HepG2 (cell line): Measurements from ENCODE around the gene TUBA4B. TPM values are rescaled to one million over a fixed set of nuclear protein-coding genes. Genes with fewer than 3 reads are reported as not detected.

Experiments
- ATAD3A ChIP-seq: sonication (generic); formaldehyde crosslinking; IDR thresholded peaks from 2 replicates; pipeline ENCODE4 v1.4.0; 2020; ENCODE audit warnings: missing genetic modification reagents
- CBX1 ChIP-seq: IDR thresholded peaks from one replicate; pipeline ENCODE4 v1.6.1; 2016; ENCODE audit warnings: antibody characterized with exemption, low read depth
- KAT2B ChIP-seq: fragments of 150-350 bp; IDR thresholded peaks from 2 replicates; pipeline ENCODE4 v1.6.1; 2014; ENCODE audit warnings: low read depth, low read length, borderline replicate concordance
- KMT2A ChIP-seq: sonication (generic); formaldehyde crosslinking; IDR thresholded peaks from 2 replicates; pipeline ENCODE4 v1.4.0; 2020; ENCODE audit warnings: missing genetic modification reagents
- MBD4 ChIP-seq: IDR thresholded peaks from 2 replicates; pipeline ENCODE4 v1.6.1; 2012; ENCODE audit warnings: low read length, inconsistent platforms, borderline replicate concordance
- MEIS1 ChIP-seq: sonication (generic); formaldehyde crosslinking; IDR thresholded peaks from 2 replicates; pipeline ENCODE4 v1.9.0; 2021; ENCODE audit warnings: mild to moderate bottlenecking, missing genetic modification reagents, moderate library complexity, borderline replicate concordance
- MTF2 ChIP-seq: sonication (generic); formaldehyde crosslinking; IDR thresholded peaks from 2 replicates; pipeline ENCODE4 v1.5.0; 2020; ENCODE audit warnings: missing genetic modification reagents, borderline replicate concordance
- NR2F2 ChIP-seq: IDR thresholded peaks from 2 replicates; pipeline ENCODE4 v1.6.1; 2012; ENCODE audit warnings: low read depth, inconsistent platforms, borderline replicate concordance
- POGZ ChIP-seq: sonication (generic); formaldehyde crosslinking; IDR thresholded peaks from 2 replicates; pipeline ENCODE4 v1.4.0; 2020; ENCODE audit warnings: mild to moderate bottlenecking, missing genetic modification reagents
- RBM22 ChIP-seq: fragments of 200-400 bp; formaldehyde crosslinking; optimal IDR thresholded peaks from 2 replicates; pipeline ENCODE3; 2017; ENCODE audit warnings: mild to moderate bottlenecking, low read length, moderate library complexity
- ZC3H13 ChIP-seq: sonication (generic); formaldehyde crosslinking; IDR thresholded peaks from 2 replicates; pipeline ENCODE4 v1.8.1; 2023; ENCODE audit warnings: mild to moderate bottlenecking, missing genetic modification reagents, moderate library complexity
- ZFP36L1 ChIP-seq: sonication (generic); formaldehyde crosslinking; IDR thresholded peaks from 2 replicates; pipeline ENCODE4 v1.8.0; 2022; ENCODE audit warnings: mild to moderate bottlenecking, missing genetic modification reagents, moderate library complexity
- ZNF431 ChIP-seq: sonication (generic); formaldehyde crosslinking; IDR thresholded peaks from 2 replicates; pipeline ENCODE4 v1.9.0; 2022; ENCODE audit warnings: missing genetic modification reagents, low read depth, mild to moderate bottlenecking, borderline replicate concordance
- ZNF773 ChIP-seq: sonication (generic); formaldehyde crosslinking; IDR thresholded peaks from 2 replicates; pipeline ENCODE4 v1.4.0; 2020; ENCODE audit warnings: missing genetic modification reagents, borderline replicate concordance
- ZNF883 ChIP-seq: sonication (generic); formaldehyde crosslinking; IDR thresholded peaks from 2 replicates; pipeline ENCODE4 v1.5.1; 2020; ENCODE audit warnings: mild to moderate bottlenecking, missing genetic modification reagents; ENCODE audit errors: not compliant biosample characterization
- polyA plus RNA-seq, 8 experiments: library from polyadenylated mRNA; depleted of rRNA in 3 of 8; stranded (reverse) in 7 of 8; unstranded in 1 of 8; fragments of >200 nt; fragmentation: Illumina TruSeq in 4 of 8; extraction: Trizol in 4 of 8; gene quantifications; 2 replicates each; pipeline versions ENCODE4 v1.2.1 to v1.2.3, GENCODE V29; 2011 to 2016; ENCODE audit warnings: low read depth in 4 of 8, missing spikeins in 1 of 8, mixed read lengths in 1 of 8; ENCODE audit not compliant: insufficient read depth in 1 of 8
- total RNA-seq, 5 experiments: library from RNA; depleted of rRNA; stranded (reverse); fragments of >200 nt; fragmentation: Illumina TruSeq; extraction: Trizol; gene quantifications; 2 replicates each; pipeline ENCODE4 v1.2.3, GENCODE V29; 2016; ENCODE audit warnings: low read depth in 1 of 5
- TF ChIP-seq, protein P1 (sequence below): IDR thresholded peaks from 2 replicates; pipeline ENCODE4 v1.6.1; 2016; ENCODE audit warnings: low read depth, missing genetic modification reagents, missing compliant biosample characterization
- TF ChIP-seq, protein P2 (sequence below): sonication (generic); formaldehyde crosslinking; IDR thresholded peaks from 2 replicates; pipeline ENCODE4 v1.5.0; 2020; ENCODE audit warnings: mild to moderate bottlenecking, missing genetic modification reagents, borderline replicate concordance
- TF ChIP-seq, protein P3 (sequence below): sonication (generic); formaldehyde crosslinking; IDR thresholded peaks from 2 replicates; pipeline ENCODE4 v1.4.0; 2020; ENCODE audit warnings: missing genetic modification reagents, borderline replicate concordance

Gene TUBA4B
- total and polyA plus RNA-seq, 2 of the 13 experiments (the other 11 are each of a cell fraction or from before 2014, with no cell fraction given) = 0.18 to 0.22 TPM

DNA sequence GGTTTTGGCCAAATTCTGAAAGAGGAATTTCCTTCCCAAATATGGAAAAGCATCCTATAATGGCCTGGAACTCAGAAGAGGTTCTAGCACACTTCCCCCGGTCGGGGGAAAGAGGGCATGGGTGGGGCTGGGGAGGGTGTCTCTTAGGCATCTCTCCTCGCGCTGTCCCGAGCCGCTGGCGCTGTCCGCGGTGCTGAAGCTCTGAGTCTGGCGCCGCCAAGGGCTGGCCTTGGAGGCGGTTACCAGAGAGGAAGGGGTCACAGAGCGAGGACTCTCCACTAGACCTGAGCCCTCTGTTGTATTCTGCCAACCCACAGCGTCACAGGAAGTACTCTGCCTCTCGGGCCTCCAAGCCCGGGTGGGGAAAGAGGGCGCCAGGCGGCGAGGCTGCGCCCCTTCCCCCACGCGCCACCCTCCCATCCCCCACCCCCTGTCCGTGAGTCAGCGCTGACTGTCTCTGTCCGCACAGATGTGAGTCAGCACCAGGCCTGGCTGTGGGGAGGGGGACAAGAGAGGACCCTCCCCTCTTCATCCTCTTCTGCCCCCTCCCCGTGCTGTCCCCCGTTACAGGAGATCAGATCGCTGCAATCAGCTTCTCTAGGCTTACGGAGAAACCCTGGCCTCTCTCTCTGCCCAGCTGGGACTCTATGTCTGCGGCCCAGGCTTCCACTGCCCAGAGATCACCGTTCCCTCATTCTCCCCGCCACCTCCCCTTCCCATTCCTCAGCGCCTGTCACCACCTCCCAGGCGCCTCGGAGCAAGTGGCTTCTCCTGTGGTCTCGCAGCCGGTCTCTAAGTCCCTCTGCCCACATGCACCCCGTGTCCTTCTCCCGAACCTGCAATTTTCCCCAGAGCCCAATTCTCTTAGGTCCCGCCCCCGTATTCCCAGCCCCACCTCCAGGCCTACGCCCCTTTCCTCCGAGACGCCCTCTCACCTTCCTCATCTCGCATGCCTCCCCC, 55.4 kb downstream of the TUBA4B start (continued):
- TF ChIP-seq, protein P1, sequence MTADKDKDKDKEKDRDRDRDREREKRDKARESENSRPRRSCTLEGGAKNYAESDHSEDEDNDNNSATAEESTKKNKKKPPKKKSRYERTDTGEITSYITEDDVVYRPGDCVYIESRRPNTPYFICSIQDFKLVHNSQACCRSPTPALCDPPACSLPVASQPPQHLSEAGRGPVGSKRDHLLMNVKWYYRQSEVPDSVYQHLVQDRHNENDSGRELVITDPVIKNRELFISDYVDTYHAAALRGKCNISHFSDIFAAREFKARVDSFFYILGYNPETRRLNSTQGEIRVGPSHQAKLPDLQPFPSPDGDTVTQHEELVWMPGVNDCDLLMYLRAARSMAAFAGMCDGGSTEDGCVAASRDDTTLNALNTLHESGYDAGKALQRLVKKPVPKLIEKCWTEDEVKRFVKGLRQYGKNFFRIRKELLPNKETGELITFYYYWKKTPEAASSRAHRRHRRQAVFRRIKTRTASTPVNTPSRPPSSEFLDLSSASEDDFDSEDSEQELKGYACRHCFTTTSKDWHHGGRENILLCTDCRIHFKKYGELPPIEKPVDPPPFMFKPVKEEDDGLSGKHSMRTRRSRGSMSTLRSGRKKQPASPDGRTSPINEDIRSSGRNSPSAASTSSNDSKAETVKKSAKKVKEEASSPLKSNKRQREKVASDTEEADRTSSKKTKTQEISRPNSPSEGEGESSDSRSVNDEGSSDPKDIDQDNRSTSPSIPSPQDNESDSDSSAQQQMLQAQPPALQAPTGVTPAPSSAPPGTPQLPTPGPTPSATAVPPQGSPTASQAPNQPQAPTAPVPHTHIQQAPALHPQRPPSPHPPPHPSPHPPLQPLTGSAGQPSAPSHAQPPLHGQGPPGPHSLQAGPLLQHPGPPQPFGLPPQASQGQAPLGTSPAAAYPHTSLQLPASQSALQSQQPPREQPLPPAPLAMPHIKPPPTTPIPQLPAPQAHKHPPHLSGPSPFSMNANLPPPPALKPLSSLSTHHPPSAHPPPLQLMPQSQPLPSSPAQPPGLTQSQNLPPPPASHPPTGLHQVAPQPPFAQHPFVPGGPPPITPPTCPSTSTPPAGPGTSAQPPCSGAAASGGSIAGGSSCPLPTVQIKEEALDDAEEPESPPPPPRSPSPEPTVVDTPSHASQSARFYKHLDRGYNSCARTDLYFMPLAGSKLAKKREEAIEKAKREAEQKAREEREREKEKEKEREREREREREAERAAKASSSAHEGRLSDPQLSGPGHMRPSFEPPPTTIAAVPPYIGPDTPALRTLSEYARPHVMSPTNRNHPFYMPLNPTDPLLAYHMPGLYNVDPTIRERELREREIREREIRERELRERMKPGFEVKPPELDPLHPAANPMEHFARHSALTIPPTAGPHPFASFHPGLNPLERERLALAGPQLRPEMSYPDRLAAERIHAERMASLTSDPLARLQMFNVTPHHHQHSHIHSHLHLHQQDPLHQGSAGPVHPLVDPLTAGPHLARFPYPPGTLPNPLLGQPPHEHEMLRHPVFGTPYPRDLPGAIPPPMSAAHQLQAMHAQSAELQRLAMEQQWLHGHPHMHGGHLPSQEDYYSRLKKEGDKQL (CRISPR knock-in tag) = no peak
- TF ChIP-seq ZFP36L1 (CRISPR knock-in tag) = peak; percentile 89
- TF ChIP-seq ZNF773 = peak; percentile 97; the same call in 1 of the 2 replicates
- TF ChIP-seq RBM22 = no peak
- TF ChIP-seq, protein P2, sequence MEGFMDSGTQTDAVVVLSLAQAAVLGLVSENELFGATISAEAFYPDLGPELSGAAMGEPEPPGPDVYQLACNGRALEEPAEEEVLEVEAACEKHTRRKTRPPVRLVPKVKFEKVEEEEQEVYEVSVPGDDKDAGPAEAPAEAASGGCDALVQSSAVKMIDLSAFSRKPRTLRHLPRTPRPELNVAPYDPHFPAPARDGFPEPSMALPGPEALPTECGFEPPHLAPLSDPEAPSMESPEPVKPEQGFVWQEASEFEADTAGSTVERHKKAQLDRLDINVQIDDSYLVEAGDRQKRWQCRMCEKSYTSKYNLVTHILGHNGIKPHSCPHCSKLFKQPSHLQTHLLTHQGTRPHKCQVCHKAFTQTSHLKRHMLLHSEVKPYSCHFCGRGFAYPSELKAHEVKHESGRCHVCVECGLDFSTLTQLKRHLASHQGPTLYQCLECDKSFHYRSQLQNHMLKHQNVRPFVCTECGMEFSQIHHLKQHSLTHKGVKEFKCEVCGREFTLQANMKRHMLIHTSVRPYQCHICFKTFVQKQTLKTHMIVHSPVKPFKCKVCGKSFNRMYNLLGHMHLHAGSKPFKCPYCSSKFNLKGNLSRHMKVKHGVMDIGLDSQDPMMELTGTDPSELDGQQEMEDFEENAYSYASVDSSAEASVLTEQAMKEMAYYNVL (CRISPR knock-in tag) = peak; percentile 63; the same call in 1 of the 2 replicates
- TF ChIP-seq MTF2 (CRISPR knock-in tag) = peak; percentile 77; the same call in 1 of the 2 replicates
- peak; percentile 93 for TF ChIP-seq ZNF431 (CRISPR knock-in tag)
- TF ChIP-seq ATAD3A (CRISPR knock-in tag) = peak; percentile 87; the same call in 1 of the 2 replicates
- TF ChIP-seq KMT2A (CRISPR knock-in tag) = peak; percentile 74; the same call in 1 of the 2 replicates
- no peak for TF ChIP-seq CBX1
- TF ChIP-seq, protein P3, sequence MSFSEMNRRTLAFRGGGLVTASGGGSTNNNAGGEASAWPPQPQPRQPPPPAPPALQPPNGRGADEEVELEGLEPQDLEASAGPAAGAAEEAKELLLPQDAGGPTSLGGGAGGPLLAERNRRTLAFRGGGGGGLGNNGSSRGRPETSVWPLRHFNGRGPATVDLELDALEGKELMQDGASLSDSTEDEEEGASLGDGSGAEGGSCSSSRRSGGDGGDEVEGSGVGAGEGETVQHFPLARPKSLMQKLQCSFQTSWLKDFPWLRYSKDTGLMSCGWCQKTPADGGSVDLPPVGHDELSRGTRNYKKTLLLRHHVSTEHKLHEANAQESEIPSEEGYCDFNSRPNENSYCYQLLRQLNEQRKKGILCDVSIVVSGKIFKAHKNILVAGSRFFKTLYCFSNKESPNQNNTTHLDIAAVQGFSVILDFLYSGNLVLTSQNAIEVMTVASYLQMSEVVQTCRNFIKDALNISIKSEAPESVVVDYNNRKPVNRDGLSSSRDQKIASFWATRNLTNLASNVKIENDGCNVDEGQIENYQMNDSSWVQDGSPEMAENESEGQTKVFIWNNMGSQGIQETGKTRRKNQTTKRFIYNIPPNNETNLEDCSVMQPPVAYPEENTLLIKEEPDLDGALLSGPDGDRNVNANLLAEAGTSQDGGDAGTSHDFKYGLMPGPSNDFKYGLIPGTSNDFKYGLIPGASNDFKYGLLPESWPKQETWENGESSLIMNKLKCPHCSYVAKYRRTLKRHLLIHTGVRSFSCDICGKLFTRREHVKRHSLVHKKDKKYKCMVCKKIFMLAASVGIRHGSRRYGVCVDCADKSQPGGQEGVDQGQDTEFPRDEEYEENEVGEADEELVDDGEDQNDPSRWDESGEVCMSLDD (CRISPR knock-in tag) = peak; percentile 94
- peak; percentile 90 for TF ChIP-seq ZC3H13
- no peak for TF ChIP-seq KAT2B
- TF ChIP-seq ZNF883 (CRISPR knock-in tag) = peak; percentile 81
- TF ChIP-seq NR2F2 = no peak
- TF ChIP-seq MBD4 = no peak
- TF ChIP-seq POGZ = no peak
- peak; percentile 82; the same call in 1 of the 2 replicates for TF ChIP-seq MEIS1 (CRISPR knock-in tag)
